HEK293T (cell line): Measurements from ENCODE around the gene ZWILCH.

Experiments
- CTCF ChIA-PET: fragments of 350-600 bp; formaldehyde crosslinking; extraction: SDS; loops from one replicate; lab custom pipeline; 2021; ENCODE audit warnings: antibody characterized with exemption, inconsistent platforms; lab: Yijun Ruan, JAX
- POLR2A ChIA-PET: fragments of 350-600 bp; formaldehyde crosslinking; extraction: SDS; loops from one replicate; lab custom pipeline; 2020; ENCODE audit warnings: antibody characterized with exemption, inconsistent platforms; lab: Yijun Ruan, JAX
- DNase-seq: peaks from one replicate; pipeline ENCODE4 v3.0.0; 2012; ENCODE audit warnings: mixed read lengths; ENCODE audit errors: extremely low spot score
- ARNT ChIP-seq: fragments of 450-650 bp; IDR thresholded peaks from 2 replicates; pipeline ENCODE4 v1.6.1; 2017; ENCODE audit warnings: mild to moderate bottlenecking
- BHLHE40 ChIP-seq: fragments of 450-650 bp; IDR thresholded peaks from 2 replicates; pipeline ENCODE4 v1.6.1; 2016; ENCODE audit warnings: mild to moderate bottlenecking, moderate library complexity, borderline replicate concordance
- CTBP1 ChIP-seq: fragments of 450-650 bp; IDR thresholded peaks from 2 replicates; pipeline ENCODE4 v1.6.1; 2016; ENCODE audit warnings: borderline replicate concordance
- ELF4 ChIP-seq: fragments of 450-650 bp; IDR thresholded peaks from 2 replicates; pipeline ENCODE4 v1.6.1; 2017; ENCODE audit warnings: antibody characterized with exemption
- FOXA1 ChIP-seq: fragments of 450-650 bp; IDR thresholded peaks from 2 replicates; pipeline ENCODE4 v1.6.1; 2016; ENCODE audit warnings: mild to moderate bottlenecking
- FOXK2 ChIP-seq: fragments of 450-650 bp; IDR thresholded peaks from 2 replicates; pipeline ENCODE4 v1.6.1; 2016; ENCODE audit warnings: mild to moderate bottlenecking
- FOXM1 ChIP-seq: fragments of 450-650 bp; IDR thresholded peaks from 2 replicates; pipeline ENCODE4 v1.6.1; 2017; ENCODE audit warnings: mild to moderate bottlenecking, borderline replicate concordance
- HDGF ChIP-seq: fragments of 450-650 bp; IDR thresholded peaks from 2 replicates; pipeline ENCODE4 v1.6.1; 2017; ENCODE audit warnings: antibody characterized with exemption, borderline replicate concordance
- L3MBTL2 ChIP-seq: fragments of 450-650 bp; conservative IDR thresholded peaks from 2 replicates; pipeline ENCODE4 v1.6.1; 2016; ENCODE audit warnings: mild to moderate bottlenecking
- LEF1 ChIP-seq: fragments of 450-650 bp; IDR thresholded peaks from 2 replicates; pipeline ENCODE4 v1.6.1; 2017; ENCODE audit warnings: mild to moderate bottlenecking, borderline replicate concordance
- NFRKB ChIP-seq: fragments of 450-650 bp; IDR thresholded peaks from 2 replicates; pipeline ENCODE4 v1.6.1; 2016; ENCODE audit warnings: mild to moderate bottlenecking, moderate library complexity
- PKNOX1 ChIP-seq: fragments of 450-650 bp; IDR thresholded peaks from 2 replicates; pipeline ENCODE4 v1.6.1; 2016
- SP1 ChIP-seq: fragments of 450-650 bp; IDR thresholded peaks from 2 replicates; pipeline ENCODE4 v1.6.1; 2017
- SUZ12 ChIP-seq: fragments of 450-650 bp; IDR thresholded peaks from 2 replicates; pipeline ENCODE4 v1.6.1; 2016; ENCODE audit warnings: mild to moderate bottlenecking
- TARDBP ChIP-seq: fragments of 450-650 bp; IDR thresholded peaks from 2 replicates; pipeline ENCODE4 v1.6.1; 2016
- ZNF384 ChIP-seq: fragments of 450-650 bp; IDR thresholded peaks from 2 replicates; pipeline ENCODE4 v1.6.1; 2016

ZWILCH gene

DNA sequence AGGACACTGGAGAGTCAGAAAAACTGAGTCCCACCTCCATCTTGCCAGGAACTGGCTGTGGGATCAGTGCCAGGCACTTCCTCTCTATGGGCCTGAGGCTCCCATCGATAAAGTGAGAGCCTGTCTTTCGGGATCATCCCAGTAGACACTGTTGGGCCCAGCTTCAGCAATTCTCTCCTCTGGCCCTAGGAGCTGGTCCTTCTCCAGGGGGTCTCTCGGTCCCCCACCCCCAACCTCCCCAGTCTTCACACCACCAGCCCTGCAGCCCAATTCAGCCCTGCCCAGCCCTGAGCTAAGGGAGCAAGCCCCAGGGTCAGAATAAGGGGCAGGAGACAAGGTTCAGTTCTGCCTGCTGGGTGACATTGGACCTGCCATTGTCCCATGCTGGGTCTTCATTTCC, 65.2 kb downstream of the ZWILCH start:
- POLR2A ChIA-PET = no interaction called here
- TF ChIP-seq L3MBTL2 = no peak
- TF ChIP-seq FOXK2 = no peak
- no peak for TF ChIP-seq PKNOX1
- no peak for TF ChIP-seq TARDBP
- TF ChIP-seq FOXM1 = no peak
- no peak for TF ChIP-seq FOXA1
- no peak for TF ChIP-seq ZNF384
- TF ChIP-seq LEF1 = no peak
- TF ChIP-seq NFRKB = no peak
- no peak for TF ChIP-seq BHLHE40
- no peak for TF ChIP-seq SP1
- TF ChIP-seq CTBP1 = no peak
- no peak for TF ChIP-seq HDGF
- CTCF ChIA-PET = no interaction called here
- no peak for DNase-seq

- DNase-seq = no peak
- TF ChIP-seq CTBP1 = no peak
- no peak for TF ChIP-seq LEF1
- no peak for TF ChIP-seq FOXA1
- no peak for TF ChIP-seq SUZ12
- CTCF ChIA-PET = no interaction called here
- POLR2A ChIA-PET = interaction anchor here (0.8 kb wide), 1 partner anchor 36 kb away, joined by 3 read pairs; no protein-coding TSS in a partner anchor
Measured at GRCh38 chr15:66570842-66571478, 65.8 kb downstream of the ZWILCH start.

DNA sequence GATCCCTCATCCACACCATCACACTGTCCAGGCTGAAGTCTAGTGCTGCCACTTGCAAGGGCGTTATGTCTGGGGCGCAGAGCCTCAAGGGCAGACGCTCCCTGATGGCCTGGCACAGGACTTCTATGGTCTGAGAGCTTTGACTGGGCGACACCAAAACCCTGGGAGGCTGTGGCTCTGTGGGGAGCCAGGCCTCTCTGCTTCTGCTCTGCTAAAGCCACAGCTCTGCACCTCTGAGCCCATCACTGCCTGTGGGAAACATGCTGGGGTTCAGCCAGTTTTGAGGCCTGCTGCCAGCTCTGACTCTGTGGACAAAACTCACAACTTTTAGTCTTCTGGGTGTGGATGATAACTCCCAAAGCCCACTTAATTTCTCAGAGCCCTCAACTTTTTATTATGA, 67.0 kb downstream of the ZWILCH start:
- ChIA-PET POLR2A (interaction anchor here (0.8 kb wide), 1 partner anchor 37 kb away, joined by 3 read pairs; no protein-coding TSS in a partner anchor), CTCF (no interaction called here)
- no peak for TF ChIP-seq SUZ12
- TF ChIP-seq CTBP1 = no peak
- TF ChIP-seq PKNOX1 = no peak
- no peak for TF ChIP-seq L3MBTL2
- no peak for DNase-seq

DNA sequence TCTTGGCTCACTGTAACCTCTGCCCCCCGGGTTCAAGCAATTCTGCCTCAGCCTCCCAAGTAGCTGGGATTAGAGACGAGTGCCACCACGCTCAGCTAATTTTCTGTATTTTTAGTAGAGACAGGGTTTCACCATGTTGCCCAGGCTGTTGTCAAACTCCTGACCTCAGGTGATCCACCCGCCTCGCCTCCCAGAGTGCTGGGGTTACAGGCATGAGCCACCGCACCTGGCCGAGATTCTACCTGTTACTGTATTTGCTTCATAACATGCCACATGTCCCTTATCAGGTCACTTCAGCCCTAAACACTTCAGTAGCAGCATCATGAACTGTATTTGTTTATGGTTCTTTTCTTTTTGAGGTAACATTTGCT, 68.2 kb downstream of the ZWILCH start:
- ChIA-PET CTCF (no interaction called here), POLR2A (no interaction called here)
- no peak for TF ChIP-seq ELF4
- TF ChIP-seq PKNOX1 = no peak
- TF ChIP-seq ZNF384 = no peak
- no peak for TF ChIP-seq FOXA1
- no peak for TF ChIP-seq CTBP1
- no peak for TF ChIP-seq BHLHE40
- no peak for TF ChIP-seq HDGF
- no peak for TF ChIP-seq NFRKB
- TF ChIP-seq TARDBP = no peak
- TF ChIP-seq LEF1 = no peak
- TF ChIP-seq SP1 = no peak
- no peak for TF ChIP-seq ARNT
- no peak for TF ChIP-seq FOXK2
- no peak for TF ChIP-seq SUZ12
- no peak for TF ChIP-seq L3MBTL2
- no peak for TF ChIP-seq FOXM1
- no peak for DNase-seq

DNA sequence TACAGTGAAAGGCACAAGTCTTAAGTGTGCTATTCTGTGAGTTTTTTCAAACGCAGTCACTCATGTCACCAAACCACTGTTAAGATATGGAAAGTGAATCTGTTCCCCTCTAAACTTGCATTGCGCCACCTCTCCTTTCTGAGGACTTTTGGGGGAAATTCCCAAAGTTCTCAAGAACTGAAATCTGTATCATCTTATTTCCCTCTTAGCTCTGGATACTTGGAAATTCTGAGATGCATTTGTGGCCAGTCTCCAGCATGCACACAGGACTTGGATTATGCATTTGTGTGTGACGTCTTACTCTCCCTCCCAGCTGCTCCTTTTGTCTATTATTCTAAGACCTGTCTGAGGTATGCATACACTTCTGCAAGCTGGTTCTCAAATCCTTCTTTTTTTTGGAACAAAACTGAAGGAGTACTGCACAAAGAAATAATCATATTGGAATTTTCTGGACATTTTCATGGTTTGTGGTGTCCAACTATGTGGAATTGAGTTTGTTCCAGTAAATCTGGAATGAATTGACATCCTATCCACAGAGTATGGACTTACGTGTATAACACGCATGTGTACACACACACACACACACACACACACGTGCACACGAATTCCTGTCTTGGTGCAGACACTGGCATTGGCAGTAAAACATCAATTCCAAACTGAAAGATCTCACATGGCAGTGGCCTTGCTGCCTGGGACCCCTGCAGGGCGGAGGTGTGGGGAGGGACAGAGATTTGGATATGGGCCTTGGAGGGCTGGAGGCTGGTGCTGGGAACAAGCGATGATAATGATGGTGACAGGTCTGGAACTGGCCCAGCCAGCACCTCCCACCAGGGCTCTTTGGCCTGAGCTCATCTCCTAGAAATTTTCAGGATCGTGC, 68.8 kb downstream of the ZWILCH start:
- POLR2A ChIA-PET = no interaction called here
- CTCF ChIA-PET = no interaction called here
- TF ChIP-seq CTBP1 = no peak
- TF ChIP-seq HDGF = no peak
- no peak for TF ChIP-seq FOXA1
- no peak for TF ChIP-seq BHLHE40
- no peak for TF ChIP-seq LEF1
- TF ChIP-seq FOXK2 = no peak
- TF ChIP-seq SP1 = no peak
- no peak for TF ChIP-seq FOXM1
- TF ChIP-seq L3MBTL2 = no peak
- no peak for TF ChIP-seq TARDBP
- DNase-seq = no peak

GRCh38 chr15:66574596-66574950, 69.4 kb downstream of the ZWILCH start:
- POLR2A ChIA-PET = no interaction called here
- no peak for TF ChIP-seq HDGF
- no peak for TF ChIP-seq L3MBTL2
- no peak for DNase-seq
- CTCF ChIA-PET = no interaction called here
